ENCODE data around the gene MYH9.

DNA sequence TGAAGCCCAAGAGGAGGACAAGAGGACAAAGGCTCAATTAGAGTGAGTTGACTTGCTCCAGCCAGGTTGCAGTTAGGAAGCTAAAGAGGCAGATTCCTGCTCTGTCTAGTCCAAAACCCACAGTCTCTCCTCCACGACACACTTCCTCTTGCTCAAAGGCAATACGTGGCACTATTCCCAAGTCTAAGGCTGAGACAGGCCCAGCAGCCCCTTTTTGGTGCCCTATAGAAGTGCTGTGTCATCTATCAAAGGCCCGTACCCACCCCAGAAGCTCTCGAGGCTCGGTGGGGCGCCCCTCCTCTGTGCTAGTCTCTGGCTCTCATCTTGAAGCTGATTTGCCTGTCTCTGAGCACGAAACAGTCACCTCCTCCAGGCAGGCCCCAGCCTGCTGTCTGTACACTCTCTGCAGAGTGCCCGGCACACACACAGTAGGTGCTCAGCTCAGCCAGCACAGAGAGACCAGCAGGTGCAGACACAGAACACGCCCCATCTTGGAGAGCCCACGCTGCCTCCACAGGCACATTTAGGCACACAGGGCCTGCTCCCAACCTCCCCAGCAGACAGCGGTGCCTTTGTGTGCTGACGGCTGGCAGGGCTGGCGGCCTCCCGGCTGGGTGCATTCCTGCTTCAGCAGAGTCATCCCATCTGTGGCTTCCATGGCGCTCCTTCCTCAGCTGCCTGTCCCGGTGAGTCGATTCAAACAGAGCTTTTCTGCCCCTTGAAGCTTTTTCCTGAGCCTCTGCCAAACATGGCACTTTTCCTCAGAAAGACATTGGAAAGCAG lies 52.8 kb downstream of the MYH9 start:
- no peak for TF ChIP-seq BHLHE40 (IDR thresholded peaks at IDR 0.05; ENCODE audit: borderline replicate concordance)
- TF ChIP-seq SP1 (IDR thresholded peaks at IDR 0.05): no peak
- TF ChIP-seq ELF4 (IDR thresholded peaks at IDR 0.05): no peak
- TF ChIP-seq SUZ12 (IDR thresholded peaks at IDR 0.05): no peak
- no peak for TF ChIP-seq LEF1 (IDR thresholded peaks at IDR 0.05; ENCODE audit: borderline replicate concordance)
- no peak for TF ChIP-seq NFRKB (IDR thresholded peaks at IDR 0.05)
- TF ChIP-seq CTBP1 (IDR thresholded peaks at IDR 0.05; ENCODE audit: borderline replicate concordance): no peak
- TF ChIP-seq FOXK2 (IDR thresholded peaks at IDR 0.05): no peak
- no peak for TF ChIP-seq TARDBP (IDR thresholded peaks at IDR 0.05)
- TF ChIP-seq ARNT (IDR thresholded peaks at IDR 0.05): no peak
- TF ChIP-seq FOXM1 (IDR thresholded peaks at IDR 0.05; ENCODE audit: borderline replicate concordance): no peak
- TF ChIP-seq ZNF384 (IDR thresholded peaks at IDR 0.05): no peak
- TF ChIP-seq HDGF (IDR thresholded peaks at IDR 0.05; ENCODE audit: borderline replicate concordance): no peak

All from HEK293T (cell line).